GM19372 (cell line): ENCODE data around the gene GSAP.
"Not testable (repeated sequence)": the region's sequence is repeated elsewhere in the genome, so short reads cannot be mapped to it uniquely, and the experiment has no call there.

ENCODE experiments used
- ATAC-seq: cut with Tn5 transposase; IDR thresholded peaks from one replicate; pipeline ENCODE4 v1.9.1; 2021; ENCODE audit warnings: mild to moderate bottlenecking, low read depth, moderate library complexity; ENCODE audit not compliant: unreplicated experiment

The GSAP gene

GRCh38 chr7:77415823-77416620 lies at the start of gene GSAP:
Gene GSAP, minus strand, starts transcription at chr7:77416349. Its CDS starts 28 bp downstream, at chr7:77416321.
- peak; percentile 63 for ATAC-seq

- ATAC-seq: no peak
Observed at GRCh38 chr7:77465256-77465655, 49.1 kb upstream of the GSAP start.

- peak; percentile 68 for ATAC-seq
Observed at GRCh38 chr7:77464589-77464988, 48.4 kb upstream of the GSAP start.

- ATAC-seq: not testable (repeated sequence)
Observed at GRCh38 chr7:77463632-77464031, 47.5 kb upstream of the GSAP start.

GRCh38 chr7:77461842-77462241 lies 45.7 kb upstream of the GSAP start:
- ATAC-seq: no peak

GRCh38 chr7:77461246-77461645 lies 45.1 kb upstream of the GSAP start:
- ATAC-seq: no peak

- ATAC-seq: no peak
Observed at GRCh38 chr7:77460057-77460486, 43.9 kb upstream of the GSAP start.

GRCh38 chr7:77459311-77459726 lies 43.2 kb upstream of the GSAP start:
- ATAC-seq: no peak

- ATAC-seq: no peak
Observed at GRCh38 chr7:77458786-77459185, 42.6 kb upstream of the GSAP start.

GRCh38 chr7:77457779-77458178 lies 41.6 kb upstream of the GSAP start:
- ATAC-seq: no peak

GRCh38 chr7:77456696-77457095 lies 40.5 kb upstream of the GSAP start:
- ATAC-seq: no peak

- ATAC-seq: no peak
Observed at GRCh38 chr7:77455321-77455720, 39.2 kb upstream of the GSAP start.

GRCh38 chr7:77454802-77455201 lies 38.7 kb upstream of the GSAP start:
- ATAC-seq: no peak

- no peak for ATAC-seq
Observed at GRCh38 chr7:77453531-77453930, 37.4 kb upstream of the GSAP start.

GRCh38 chr7:77451950-77452349 lies 35.8 kb upstream of the GSAP start:
- not testable (repeated sequence) for ATAC-seq

GRCh38 chr7:77450613-77451012 lies 34.5 kb upstream of the GSAP start:
- no peak for ATAC-seq

- ATAC-seq: no peak
Observed at GRCh38 chr7:77450054-77450453, 33.9 kb upstream of the GSAP start.

GRCh38 chr7:77447616-77448015 lies 31.5 kb upstream of the GSAP start:
- no peak for ATAC-seq

GRCh38 chr7:77444123-77444522 lies 28.0 kb upstream of the GSAP start:
- ATAC-seq: no peak

- no peak for ATAC-seq
Observed at GRCh38 chr7:77443042-77443441, 26.9 kb upstream of the GSAP start.

- no peak for ATAC-seq
Observed at GRCh38 chr7:77442636-77443035, 26.5 kb upstream of the GSAP start.

GRCh38 chr7:77441046-77441445 lies 24.9 kb upstream of the GSAP start:
- ATAC-seq: no peak
